HCT116 (cell line): ENCODE data around the gene NFIX. TPM values are rescaled to one million over a fixed set of nuclear protein-coding genes. Genes with fewer than 3 reads are reported as not detected.

Source experiments
- ATAC-seq: fragments of 200-7000 bp; cut with Tn5 transposase; 2 replicates; pipeline ENCODE4 v1.9.1; 2020; ENCODE audit warnings: mild to moderate bottlenecking, moderate library complexity
- BruUV-seq: library from RNA; stranded (reverse); fragments of 400-500 nt; replicated peaks from 2 replicates; lab custom pipeline; 2021; lab: Mats Ljungman, UMichigan
- CTCF ChIA-PET: fragments of 300-600 bp; sonication (Branson Sonifier 250); formaldehyde crosslinking; loops from one replicate; lab custom pipeline; 2021; ENCODE audit warnings: antibody characterized with exemption; lab: Charles Lee
- POLR2A ChIA-PET: fragments of 300-600, 350-600 bp; sonication (Branson Sonifier 250); formaldehyde crosslinking; loops from one replicate; lab custom pipeline; 2021; ENCODE audit warnings: antibody characterized with exemption; lab: Charles Lee
- RAD21 ChIA-PET, 2 experiments: fragments of 300-600 bp; sonication (Branson Sonifier 250); formaldehyde crosslinking; loops; one replicate each; lab custom pipeline; 2023; ENCODE audit warnings: low total read pairs in 2 of 2; ENCODE audit not compliant: uncharacterized antibody in 2 of 2, unreplicated experiment in 2 of 2, low non-redundant PET in 1 of 2; lab: Charles Lee
- DNase-seq: peaks from one replicate; pipeline ENCODE4 v3.0.0-alpha.2; 2010; ENCODE audit warnings: low read depth, low spot score
- H2AFZ ChIP-seq: fragments of 200-600 bp; shearing (Covaris generic), sonication (generic); 2 replicates; pipeline ENCODE4 v1.6.1; 2017; ENCODE audit warnings: low read depth, mixed run types, mixed read lengths, antibody characterized with exemption, low read length; ENCODE audit not compliant: poor library complexity, severe bottlenecking
- H3K27ac ChIP-seq: 2 replicates; pipeline ENCODE4 v1.5.1; 2012; ENCODE audit warnings: low read depth, low read length
- H3K27me3 ChIP-seq: fragments of 200-600 bp; sonication (generic); 2 replicates; pipeline ENCODE4 v1.6.1; 2016; ENCODE audit warnings: mixed run types, low read length, mixed read lengths; ENCODE audit not compliant: insufficient read depth
- H3K36me3 ChIP-seq, 2 experiments: fragments of 200-500 bp in 1 of 2; fragments of 200-600 bp in 1 of 2; sonication (Bioruptor generic) in 1 of 2; sonication (generic) in 1 of 2; 2 replicates each; pipeline versions ENCODE4 v1.5.1 to v1.6.1; 2014 to 2016; ENCODE audit warnings: low read length in 2 of 2, inconsistent platforms in 1 of 2, mixed read lengths in 1 of 2, mixed run types in 1 of 2; ENCODE audit not compliant: insufficient read depth in 2 of 2, control insufficient read depth in 1 of 2
- H3K4me1 ChIP-seq, 2 experiments: fragments of 200-600 bp in 1 of 2; sonication (generic) in 1 of 2; 2 replicates each; pipeline versions ENCODE4 v1.5.1 to v1.6.1; 2012 to 2017; ENCODE audit warnings: low read length in 2 of 2, inconsistent platforms in 1 of 2, mild to moderate bottlenecking in 1 of 2, mixed read lengths in 1 of 2, mixed run types in 1 of 2, moderate library complexity in 1 of 2; ENCODE audit not compliant: insufficient read depth in 2 of 2, control insufficient read depth in 1 of 2
- H3K4me2 ChIP-seq: fragments of 200-600 bp; sonication (generic); 2 replicates; pipeline ENCODE4 v1.6.1; 2017; ENCODE audit warnings: mixed run types, low read length, mixed read lengths
- H3K4me3 ChIP-seq, 2 experiments: fragments of 200-600 bp in 1 of 2; sonication (generic) in 1 of 2; replicated peaks in 1 of 2; 2 replicates each; pipeline ENCODE4 v1.5.1; 2011 to 2016; ENCODE audit warnings: low read length in 2 of 2, control low read depth in 1 of 2, low read depth in 1 of 2, mild to moderate bottlenecking in 1 of 2, mixed read lengths in 1 of 2, mixed run types in 1 of 2
- H3K79me2 ChIP-seq: fragments of 200-600 bp; sonication (generic); 2 replicates; pipeline ENCODE4 v1.6.1; 2017; ENCODE audit warnings: mild to moderate bottlenecking, mixed run types, low read length, moderate library complexity, mixed read lengths; ENCODE audit not compliant: insufficient read depth
- H3K9ac ChIP-seq: fragments of 200-600 bp; sonication (generic); 2 replicates; pipeline ENCODE4 v1.6.1; 2016; ENCODE audit warnings: low read length, mixed read lengths
- H3K9me2 ChIP-seq: fragments of 200-600 bp; sonication (generic), shearing (Covaris generic); 2 replicates; pipeline ENCODE4 v1.6.1; 2017; ENCODE audit warnings: mixed run types, mild to moderate bottlenecking, moderate library complexity; ENCODE audit not compliant: insufficient read depth
- H3K9me3 ChIP-seq, 2 experiments: fragments of 200-500 bp in 1 of 2; fragments of 200-600 bp in 1 of 2; sonication (Bioruptor generic) in 1 of 2; sonication (generic) in 1 of 2; 2 replicates each; pipeline ENCODE4 v1.6.1; 2014 to 2017; ENCODE audit warnings: low read length in 2 of 2, mixed read lengths in 2 of 2, inconsistent platforms in 1 of 2, low read depth in 1 of 2, mild to moderate bottlenecking in 1 of 2, mixed run types in 1 of 2, moderate library complexity in 1 of 2; ENCODE audit not compliant: control insufficient read depth in 1 of 2, insufficient read depth in 1 of 2
- H4K20me1 ChIP-seq: fragments of 200-600 bp; sonication (generic), shearing (Covaris generic); 2 replicates; pipeline ENCODE4 v1.6.1; 2017; ENCODE audit warnings: mixed run types, mild to moderate bottlenecking, moderate library complexity; ENCODE audit not compliant: insufficient read depth
- CBX3 ChIP-seq: IDR thresholded peaks from 2 replicates; pipeline ENCODE4 v1.6.1; 2012; ENCODE audit warnings: low read depth
- CEBPB ChIP-seq: IDR thresholded peaks from 2 replicates; pipeline ENCODE4 v1.6.1; 2012; ENCODE audit warnings: low read depth
- CTCF ChIP-seq, 3 experiments: fragments of 200-600 bp in 1 of 3; sonication (generic) in 1 of 3; IDR thresholded peaks in 2 of 3; conservative IDR thresholded peaks in 1 of 3; 2 replicates each; pipeline ENCODE4 v1.5.1; 2012 to 2017; ENCODE audit warnings: low read depth in 2 of 3, low read length in 2 of 3, antibody characterized with exemption in 1 of 3, borderline replicate concordance in 1 of 3, control low read depth in 1 of 3, mild to moderate bottlenecking in 1 of 3, mixed read lengths in 1 of 3, mixed run types in 1 of 3, moderate library complexity in 1 of 3; ENCODE audit not compliant: insufficient read depth in 1 of 3
- EZH2 ChIP-seq: fragments of 200-600 bp; sonication (generic); IDR thresholded peaks from 2 replicates; pipeline ENCODE4 v1.6.1; 2017; ENCODE audit warnings: antibody characterized with exemption, mixed run types
- POLR2A ChIP-seq: IDR thresholded peaks from 2 replicates; pipeline ENCODE4 v1.7.0; 2011; ENCODE audit warnings: borderline replicate concordance; ENCODE audit not compliant: insufficient read depth, insufficient read length; ENCODE audit errors: extremely low read depth
- REST ChIP-seq: IDR thresholded peaks from 2 replicates; pipeline ENCODE4 v1.6.1; 2012; ENCODE audit warnings: low read depth
- SIN3A ChIP-seq: IDR thresholded peaks from 2 replicates; pipeline ENCODE4 v1.6.1; 2012; ENCODE audit warnings: low read depth
- SRF ChIP-seq: IDR thresholded peaks from 2 replicates; pipeline ENCODE4 v1.6.1; 2012; ENCODE audit warnings: low read depth
- ZBTB33 ChIP-seq: IDR thresholded peaks from 2 replicates; pipeline ENCODE4 v1.6.1; 2011; ENCODE audit warnings: mild to moderate bottlenecking, low read length, moderate library complexity; ENCODE audit not compliant: insufficient replicate concordance; ENCODE audit errors: extremely low read depth
- intact Hi-C: fragments of 100-400 bp; cut with micrococcal nuclease; formaldehyde crosslinking; loops from 2 replicates; pipeline ENCODE4 v1.10.0; 2022
- total RNA-seq: library from RNA; stranded (reverse); gene quantifications from one replicate; pipeline ENCODE4 v1.2.1, GENCODE V29; 2021; ENCODE audit not compliant: unreplicated experiment

NFIX gene
- total RNA-seq, 1 experiment from 2014 or later, result 34.8 TPM

- no peaks in the 10 kb centered on the region; the same call in 1 of the 2 replicates for H4K20me1 ChIP-seq
- no TSS peak for BruUV-seq
- no peaks in the 10 kb centered on the region for H3K27me3 ChIP-seq
- H3K36me3 ChIP-seq, result no peaks in the 10 kb centered on the region
- ChIA-PET RAD21 (no interaction called here), POLR2A (interaction anchor here (1.1 kb wide), 1 partner anchor 12 kb away, joined by 6 read pairs; no protein-coding TSS in a partner anchor), CTCF (interaction anchor here (2.3 kb wide), 1 partner anchor 16 kb away, joined by 10 read pairs; no protein-coding TSS in a partner anchor)
- no peak overlapping the region for H3K4me2 ChIP-seq
- no peaks in the 10 kb centered on the region for H3K9me3 ChIP-seq
- H3K9me2 ChIP-seq, result no peaks in the 10 kb centered on the region
- H3K9ac ChIP-seq, result no peak overlapping the region
- ATAC-seq, result no peak
- H2AFZ ChIP-seq, result no peak overlapping the region
- TF ChIP-seq CTCF (IDR thresholded peaks at IDR 0.05 in 2 of 3, conservative IDR thresholded peaks at IDR 0.05 in 1 of 3; ENCODE audit: borderline replicate concordance in 1 of 3, insufficient read depth in 1 of 3, low read depth in 2 of 3, low read length in 2 of 3) (no peak), CEBPB (no peak), SRF (no peak), SIN3A (no peak), ZBTB33 (no peak), EZH2 (no peak), POLR2A (no peak), REST (no peak), CBX3 (no peak)
- DNase-seq, result no peak
- H3K4me3 ChIP-seq, result no peak overlapping the region
- H3K4me1 ChIP-seq, result peaks cover 6 to 11% of the 10 kb centered on the region in 2 experiments
- no peaks in the 10 kb centered on the region for H3K79me2 ChIP-seq
- intact Hi-C loops, result no loop called here
- H3K27ac ChIP-seq, result no peak overlapping the region
These were observed 23.0 kb downstream of the NFIX start for GRCh38 chr19:13018035-13018914.
